Measurements from ENCODE around the gene FHL5.

- TF ChIP-seq POLR2A (IDR thresholded peaks at IDR 0.05) = no peak
- TF ChIP-seq, protein P1, sequence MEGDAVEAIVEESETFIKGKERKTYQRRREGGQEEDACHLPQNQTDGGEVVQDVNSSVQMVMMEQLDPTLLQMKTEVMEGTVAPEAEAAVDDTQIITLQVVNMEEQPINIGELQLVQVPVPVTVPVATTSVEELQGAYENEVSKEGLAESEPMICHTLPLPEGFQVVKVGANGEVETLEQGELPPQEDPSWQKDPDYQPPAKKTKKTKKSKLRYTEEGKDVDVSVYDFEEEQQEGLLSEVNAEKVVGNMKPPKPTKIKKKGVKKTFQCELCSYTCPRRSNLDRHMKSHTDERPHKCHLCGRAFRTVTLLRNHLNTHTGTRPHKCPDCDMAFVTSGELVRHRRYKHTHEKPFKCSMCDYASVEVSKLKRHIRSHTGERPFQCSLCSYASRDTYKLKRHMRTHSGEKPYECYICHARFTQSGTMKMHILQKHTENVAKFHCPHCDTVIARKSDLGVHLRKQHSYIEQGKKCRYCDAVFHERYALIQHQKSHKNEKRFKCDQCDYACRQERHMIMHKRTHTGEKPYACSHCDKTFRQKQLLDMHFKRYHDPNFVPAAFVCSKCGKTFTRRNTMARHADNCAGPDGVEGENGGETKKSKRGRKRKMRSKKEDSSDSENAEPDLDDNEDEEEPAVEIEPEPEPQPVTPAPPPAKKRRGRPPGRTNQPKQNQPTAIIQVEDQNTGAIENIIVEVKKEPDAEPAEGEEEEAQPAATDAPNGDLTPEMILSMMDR (IDR thresholded peaks at IDR 0.05) = no peak
Observed at GRCh38 chr6:96613291-96613999, 50.5 kb downstream of the FHL5 start.
